ENCODE results near the gene PROS1.

Gene PROS1

DNA sequence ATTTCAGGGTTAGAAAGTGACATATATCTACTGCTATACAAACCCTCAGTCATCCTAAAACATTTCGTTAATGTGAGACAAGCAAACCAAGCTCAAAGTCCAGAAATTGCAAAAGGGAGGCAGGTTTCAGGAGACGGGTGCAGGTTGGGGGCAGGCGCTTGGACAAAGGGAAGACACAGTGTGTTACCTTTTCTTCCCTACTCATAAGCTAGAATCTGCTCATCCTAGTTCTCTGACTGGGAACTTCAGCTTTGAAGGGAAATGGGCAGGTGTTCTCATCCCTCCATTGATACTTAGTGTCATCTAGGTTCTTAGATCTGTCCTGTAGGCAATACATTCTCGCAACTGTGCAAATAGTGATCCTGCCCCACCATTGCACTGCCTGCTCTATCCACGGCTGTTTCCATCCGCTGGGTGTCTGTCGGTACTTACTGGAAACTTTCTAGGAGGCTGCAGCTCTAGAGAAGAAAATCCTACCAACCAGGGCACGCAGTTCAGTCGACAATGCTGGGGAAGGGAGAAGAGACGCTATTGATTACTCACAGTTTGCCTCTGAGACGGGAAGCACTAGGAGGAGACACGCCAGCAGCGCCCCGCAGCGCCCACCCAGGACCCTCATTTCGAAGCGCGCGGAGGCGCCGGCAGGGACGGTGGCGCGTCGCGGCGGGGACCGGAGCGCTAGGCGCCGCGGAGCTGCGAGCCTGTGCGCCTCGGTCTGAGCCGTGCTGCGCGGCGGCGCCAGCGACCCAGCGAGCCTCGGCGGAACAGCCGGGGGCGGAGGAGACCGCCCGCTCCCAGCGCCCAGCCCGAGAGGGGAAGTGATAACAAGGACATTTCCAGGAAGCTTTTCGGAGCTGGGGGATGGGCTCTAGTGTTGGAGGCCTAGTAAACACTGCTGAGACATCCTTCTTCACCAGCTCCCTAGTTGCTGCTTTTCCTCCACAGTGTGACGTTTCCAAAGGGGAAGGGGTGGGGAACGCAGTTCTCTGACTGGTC lies at the start of gene PROS1:
PROS1 (minus strand) TSS at position 766 of the 996 bp plus-strand sequence; CDS start at position 619, 147 bp downstream.
- peak in 1 of 2 donors; percentile 36 for DNase-seq (ENCODE audit: low read depth in 2 of 2)

GRCh38 chr3:94020293-94020692 lies 46.6 kb upstream of the PROS1 start:
- DNase-seq (ENCODE audit: low read depth in 2 of 2) = no peak

DNA sequence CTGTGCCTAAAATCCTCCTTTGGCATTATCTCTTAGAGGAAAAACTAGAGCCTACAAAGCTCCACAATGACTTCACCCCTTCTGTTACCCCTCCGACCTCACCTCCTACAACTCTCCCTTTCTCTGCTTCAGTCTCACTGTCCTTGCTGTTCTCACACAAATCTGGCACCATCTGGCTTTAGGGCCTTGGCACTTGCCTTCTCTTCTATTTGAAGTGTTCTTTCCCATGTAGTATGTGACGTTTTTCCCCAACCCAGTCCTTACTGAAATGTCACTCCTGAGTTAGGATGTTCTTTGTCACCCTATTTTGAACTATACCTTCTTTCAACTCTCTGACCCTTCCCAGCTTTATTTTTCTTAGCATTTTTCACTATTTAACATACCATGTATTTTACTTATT lies 46.0 kb upstream of the PROS1 start:
- no peak for DNase-seq (ENCODE audit: low read depth in 2 of 2)

DNA sequence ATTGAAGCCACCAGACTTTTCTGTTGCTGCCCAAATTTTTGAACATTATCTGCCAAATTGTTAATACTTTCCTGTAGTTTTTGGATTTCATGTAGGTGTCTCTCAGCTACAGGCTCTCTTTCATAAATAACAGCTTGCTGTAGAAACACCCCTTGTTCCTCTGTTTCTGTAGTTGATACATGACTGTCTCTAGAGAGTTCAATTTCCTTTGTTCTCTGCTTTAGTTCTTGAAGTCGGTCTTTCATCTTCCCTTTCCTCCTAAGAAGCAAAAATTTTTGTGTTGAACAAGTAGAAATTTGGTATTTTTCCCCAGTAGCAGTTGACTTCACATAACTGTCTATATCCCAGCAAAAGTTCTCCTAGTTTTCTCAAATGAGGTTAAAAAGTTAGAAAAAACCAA lies 41.3 kb upstream of the PROS1 start:
- no peak for DNase-seq (ENCODE audit: low read depth in 2 of 2)

- no peak for DNase-seq (ENCODE audit: low read depth in 2 of 2)
These were observed 38.5 kb upstream of the PROS1 start for GRCh38 chr3:94012185-94012584.

- DNase-seq (ENCODE audit: low read depth in 2 of 2) = no peak
These were observed 37.6 kb upstream of the PROS1 start for GRCh38 chr3:94011233-94011711.

- no peak for DNase-seq (ENCODE audit: low read depth in 2 of 2)
These were observed 35.9 kb upstream of the PROS1 start for GRCh38 chr3:94009608-94010007.

DNA sequence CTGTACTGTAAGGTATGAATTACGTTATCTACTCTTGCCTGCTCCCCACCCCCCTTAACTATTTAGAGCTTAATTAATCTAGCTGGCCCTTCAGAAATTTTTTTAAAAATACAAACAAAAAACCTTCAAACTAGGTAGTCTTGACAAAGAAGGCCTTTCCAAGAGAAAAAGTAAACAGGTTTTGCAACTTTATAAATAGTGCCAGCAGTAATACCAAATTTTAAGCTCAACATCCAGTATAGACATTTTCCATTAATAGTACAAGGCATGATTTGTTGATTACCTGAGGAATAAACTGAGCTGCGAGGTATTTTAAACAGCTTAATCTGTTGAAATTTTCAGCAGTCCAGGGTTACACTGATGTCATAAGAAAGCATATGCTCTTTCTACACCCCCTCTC lies 34.6 kb upstream of the PROS1 start:
- DNase-seq (ENCODE audit: low read depth in 2 of 2) = no peak

GRCh38 chr3:94004301-94004910 lies 30.7 kb upstream of the PROS1 start:
- peak in 1 of 2 donors; percentile 2 for DNase-seq (ENCODE audit: low read depth in 2 of 2)

DNA sequence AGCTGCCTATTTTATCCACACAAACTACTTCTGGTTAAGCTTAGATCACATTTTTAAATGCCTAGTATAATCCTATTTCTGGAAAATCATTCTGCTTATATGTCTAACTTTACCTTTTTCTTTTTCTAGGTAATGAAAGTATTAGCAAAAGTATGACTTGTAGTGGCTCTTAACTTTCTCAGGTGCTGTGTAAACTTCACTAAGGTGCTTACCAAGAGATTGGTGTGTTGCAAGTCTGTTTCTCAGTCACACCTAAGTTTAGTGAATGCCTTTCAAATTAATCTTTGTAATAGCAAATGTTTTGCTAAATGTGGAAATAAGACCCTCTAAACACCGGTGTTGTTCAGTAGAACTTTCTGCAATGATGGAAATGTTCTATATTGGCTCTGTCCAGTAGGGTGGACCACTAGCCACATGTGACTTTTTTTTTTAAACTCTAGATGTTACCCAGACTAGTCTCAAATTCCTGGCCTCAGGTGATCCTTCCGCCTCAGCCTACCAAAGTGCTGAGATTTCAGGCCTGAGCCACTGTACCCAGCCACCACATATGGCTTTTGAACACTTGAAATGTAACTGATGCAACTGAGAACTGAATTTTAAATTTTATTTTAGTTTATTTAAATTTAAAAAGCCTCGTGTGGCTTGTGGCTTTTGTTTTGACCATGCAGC lies 28.3 kb upstream of the PROS1 start:
- DNase-seq (ENCODE audit: low read depth in 2 of 2) = no peak

GRCh38 chr3:94001191-94001590 lies 27.5 kb upstream of the PROS1 start:
- no peak for DNase-seq (ENCODE audit: low read depth in 2 of 2)

- DNase-seq (ENCODE audit: low read depth in 2 of 2) = no peak
These were observed 20.4 kb upstream of the PROS1 start for GRCh38 chr3:93994056-93994455.

- no peak for DNase-seq (ENCODE audit: low read depth in 2 of 2)
These were observed 18.5 kb upstream of the PROS1 start for GRCh38 chr3:93992207-93992606.

DNA sequence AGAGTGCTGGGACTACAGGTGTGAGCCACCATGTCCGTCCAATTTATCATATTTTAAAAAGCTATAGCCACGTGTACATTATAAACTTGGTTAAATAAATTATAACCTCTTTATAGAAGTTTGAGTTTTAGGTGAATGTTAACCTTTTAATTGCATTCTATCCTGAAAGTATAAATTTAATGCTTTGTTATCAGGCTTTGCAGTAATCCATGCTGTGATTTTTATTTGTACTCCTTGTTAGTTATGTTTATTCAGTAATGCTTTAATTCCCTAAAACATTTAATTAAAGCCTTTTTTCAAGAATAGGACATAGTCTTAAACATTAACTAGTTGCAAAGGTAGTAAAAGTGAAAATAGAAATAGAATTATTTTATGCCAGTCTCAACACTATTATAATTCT lies 17.9 kb upstream of the PROS1 start:
- DNase-seq (ENCODE audit: low read depth in 2 of 2) = no peak

- DNase-seq (ENCODE audit: low read depth in 2 of 2) = no peak
These were observed 15.5 kb upstream of the PROS1 start for GRCh38 chr3:93989241-93989640.

DNA sequence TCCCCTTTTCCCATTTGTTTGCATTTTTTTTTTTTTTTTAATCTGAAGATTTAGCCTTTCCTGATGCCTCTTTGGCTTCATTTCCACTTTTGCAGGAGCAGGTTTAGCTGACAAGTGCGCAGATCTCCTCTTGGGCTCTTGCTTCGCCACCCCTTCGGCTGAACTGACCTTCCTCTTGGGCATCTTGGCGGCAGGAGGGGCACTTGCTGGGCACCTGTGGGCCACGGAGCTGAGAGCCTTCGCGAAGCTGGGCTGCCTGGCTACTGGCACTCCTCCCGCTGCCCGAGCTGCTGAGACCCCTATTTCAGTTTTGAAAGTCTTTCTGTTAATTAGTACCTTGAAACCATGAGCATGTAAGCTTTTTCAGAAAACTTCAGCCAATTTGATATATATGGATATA lies 15.1 kb upstream of the PROS1 start:
- DNase-seq (ENCODE audit: low read depth in 2 of 2) = no peak

DNA sequence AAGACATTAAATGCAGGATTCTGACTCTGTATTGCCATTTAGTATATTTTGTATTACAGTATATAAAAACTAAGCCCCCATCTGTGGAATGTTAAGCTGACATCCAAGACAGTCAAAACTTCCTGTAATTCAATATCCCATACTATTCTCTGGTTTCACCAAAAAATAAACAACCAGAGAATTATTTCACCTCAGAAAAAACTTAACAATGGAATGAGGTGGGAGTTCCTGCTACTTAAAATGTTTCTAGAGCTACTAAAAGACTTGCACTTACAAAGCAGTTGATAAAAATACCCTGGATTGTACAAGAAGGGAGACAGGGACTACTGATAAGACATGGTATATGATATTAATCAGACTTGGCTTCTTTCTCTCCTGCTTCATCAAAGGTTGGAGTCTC lies 14.6 kb upstream of the PROS1 start:
- DNase-seq (ENCODE audit: low read depth in 2 of 2) = no peak

GRCh38 chr3:93984618-93985017 lies 10.9 kb upstream of the PROS1 start:
- no peak for DNase-seq (ENCODE audit: low read depth in 2 of 2)

GRCh38 chr3:93983408-93983807 lies 9.7 kb upstream of the PROS1 start:
- no peak for DNase-seq (ENCODE audit: low read depth in 2 of 2)

DNA sequence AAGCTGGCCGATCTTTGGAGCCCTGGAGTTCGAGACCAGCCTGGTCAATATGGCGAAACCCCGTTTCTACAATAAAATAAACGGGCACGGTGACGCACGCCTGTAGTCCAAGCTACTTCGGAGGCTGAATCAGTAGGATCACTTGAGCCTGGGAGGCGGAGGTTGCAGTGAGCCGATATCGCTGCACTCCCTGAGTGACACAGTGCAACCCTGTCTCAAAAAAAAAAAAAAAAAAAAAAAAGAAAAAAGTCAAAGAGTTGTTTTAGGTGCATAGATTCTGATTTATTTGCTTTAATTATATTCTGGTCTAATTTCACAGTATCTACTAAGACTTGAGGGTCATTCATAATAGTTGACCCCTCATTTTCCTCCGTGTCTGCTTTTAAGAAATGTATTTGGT lies 8.0 kb upstream of the PROS1 start:
- no peak for DNase-seq (ENCODE audit: low read depth in 2 of 2)

DNA sequence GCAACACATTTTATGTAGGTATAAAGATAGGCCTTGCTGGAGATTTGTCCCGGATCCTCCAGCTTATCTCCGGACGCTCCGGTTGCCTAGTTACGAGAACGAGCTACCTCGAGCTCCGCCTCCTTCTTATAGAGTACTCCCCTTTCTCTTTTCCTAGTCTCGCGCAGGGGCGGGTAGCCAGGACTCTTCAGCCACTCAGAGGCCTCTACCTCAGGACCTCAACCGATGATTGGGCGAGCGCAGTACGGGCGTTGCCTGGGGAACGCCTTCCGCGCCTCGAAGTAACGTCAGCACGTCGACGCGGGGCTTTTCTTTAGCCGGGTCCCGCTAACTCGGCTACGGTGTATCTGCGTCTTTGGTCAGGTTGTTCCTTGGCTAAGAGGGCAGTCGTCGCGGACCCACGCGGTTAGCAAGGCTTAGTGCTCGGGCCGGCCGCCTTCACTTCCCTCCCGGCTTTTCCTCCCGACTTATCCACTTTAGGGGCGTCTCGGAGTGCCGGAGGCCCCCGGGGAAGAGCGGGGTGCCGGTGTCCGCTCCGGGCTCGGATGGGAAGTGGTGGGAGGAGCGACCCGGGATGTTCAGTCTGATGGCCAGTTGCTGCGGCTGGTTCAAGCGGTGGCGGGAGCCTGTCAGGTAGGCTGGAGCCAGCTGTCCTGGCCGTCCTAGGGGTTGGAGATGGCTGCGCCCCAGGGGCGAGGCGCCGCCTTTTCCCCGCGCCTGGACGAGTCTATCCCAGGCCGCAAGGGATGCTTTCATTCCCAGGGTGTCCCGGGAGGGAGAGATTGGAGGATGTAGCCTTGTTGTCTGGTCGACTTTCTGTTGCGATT lies 6.4 kb upstream of the PROS1 start, which contains the start of gene ARL13B:
ARL13B (plus strand) TSS at position 306 of the 827 bp plus-strand sequence; CDS start at position 575, 269 bp downstream.
- DNase-seq (ENCODE audit: low read depth in 2 of 2) = peak; percentile 90 to 92

Data from stimulated activated CD8-positive, alpha-beta memory T cell treated with anti-CD3 and anti-CD28 coated beads, Interleukin-7, amount 100 ng/mL, for 4 hours (primary cell).